Common myeloid progenitor, CD34-positive (primary cell): ENCODE results near the gene CNTN4.

Experiments used
- CTCF ChIA-PET: fragments of 350-600 bp; sonication (Branson Sonifier 250); formaldehyde crosslinking; loops from one replicate; lab custom pipeline; 2021; ENCODE audit warnings: antibody characterized with exemption; lab: Charles Lee
- POLR2A ChIA-PET: fragments of 350-600 bp; sonication (Branson Sonifier 250); formaldehyde crosslinking; loops from one replicate; lab custom pipeline; 2021; ENCODE audit warnings: antibody characterized with exemption; lab: Charles Lee
- DNase-seq, 3 donors: peaks; one replicate each; pipeline versions ENCODE4 v3.0.0 to v3.0.0-alpha.2; 2013
- H3K27ac ChIP-seq, 2 experiments: 1 replicate in 1 of 2; 2 replicates in 1 of 2; pipeline ENCODE4 v1.7.0; 2013; ENCODE audit warnings: inconsistent platforms in 2 of 2, low read length in 2 of 2, mild to moderate bottlenecking in 2 of 2, low read depth in 1 of 2, moderate library complexity in 1 of 2; ENCODE audit not compliant: severe bottlenecking in 2 of 2, insufficient read depth in 1 of 2, poor library complexity in 1 of 2
- H3K27me3 ChIP-seq, 5 experiments: replicated peaks in 2 of 5; 1 replicate in 3 of 5; 2 replicates in 2 of 5; pipeline versions ENCODE4 v1.6.1 to v1.7.0; 2013; ENCODE audit warnings: low read length in 4 of 5, mild to moderate bottlenecking in 2 of 5, moderate library complexity in 2 of 5, inconsistent platforms in 1 of 5; ENCODE audit not compliant: insufficient read depth in 5 of 5, control insufficient read depth in 4 of 5
- H3K36me3 ChIP-seq, 4 experiments: 1 replicate in 2 of 4; 2 replicates in 2 of 4; pipeline versions ENCODE4 v1.6.1 to v1.7.0; 2013; ENCODE audit warnings: low read length in 3 of 4, control low read depth in 1 of 4, mild to moderate bottlenecking in 1 of 4; ENCODE audit not compliant: control insufficient read depth in 4 of 4, insufficient read depth in 4 of 4
- H3K4me1 ChIP-seq, 4 experiments: 1 replicate in 3 of 4; 2 replicates in 1 of 4; pipeline versions ENCODE4 v1.6.1 to v1.7.1; 2013; ENCODE audit warnings: low read length in 3 of 4, mild to moderate bottlenecking in 3 of 4, control low read depth in 1 of 4, inconsistent platforms in 1 of 4, moderate library complexity in 1 of 4; ENCODE audit not compliant: control insufficient read depth in 4 of 4, insufficient read depth in 4 of 4; ENCODE audit errors: control extremely low read depth in 1 of 4
- H3K4me3 ChIP-seq, 7 experiments: 1 replicate in 4 of 7; 2 replicates in 3 of 7; pipeline versions ENCODE4 v1.5.1 to v1.7.0; 2013; ENCODE audit warnings: mild to moderate bottlenecking in 7 of 7, low read length in 6 of 7, moderate library complexity in 6 of 7, inconsistent platforms in 2 of 7, low read depth in 2 of 7, control low read depth in 1 of 7; ENCODE audit not compliant: insufficient read depth in 4 of 7, control insufficient read depth in 1 of 7; ENCODE audit errors: extremely low read depth in 1 of 7
- H3K9me3 ChIP-seq, 5 experiments: 1 replicate in 4 of 5; 2 replicates in 1 of 5; pipeline versions ENCODE4 v1.6.1 to v1.7.1; 2013; ENCODE audit warnings: low read length in 4 of 5, mild to moderate bottlenecking in 2 of 5, inconsistent platforms in 1 of 5, low read depth in 1 of 5, moderate library complexity in 1 of 5; ENCODE audit not compliant: control insufficient read depth in 4 of 5, insufficient read depth in 2 of 5; ENCODE audit errors: control extremely low read depth in 1 of 5
- WGBS: methylation state at CpG from one replicate; pipeline ENCODE4 v1.1.5; 2013; ENCODE audit not compliant: insufficient coverage; 5-methylcytosine and 5-hydroxymethylcytosine counted together

CNTN4 gene

GRCh38 chr3:2826036-2826435, 727.4 kb downstream of the CNTN4 start:
- H3K4me3 ChIP-seq, result no peak overlapping the region
- no peaks in the 10 kb centered on the region for H3K27me3 ChIP-seq
- ChIA-PET CTCF (interaction anchor here (0.6 kb wide), 1 partner anchor 1512 kb away, joined by 3 read pairs; no protein-coding TSS in a partner anchor), POLR2A (no interaction called here)
- H3K9me3 ChIP-seq, result no peaks in the 10 kb centered on the region
- no peaks in the 10 kb centered on the region for H3K36me3 ChIP-seq
- H3K4me1 ChIP-seq, result no peaks in the 10 kb centered on the region
- 87% methylated on average over 2 of the region's 4 CpGs for WGBS
- DNase-seq, result no peak
- H3K27ac ChIP-seq, result no peak overlapping the region

- DNase-seq, result no peak
- Histone ChIP-seq H3K9me3 (no peaks in the 10 kb centered on the region), H3K4me3 (no peak overlapping the region), H3K27me3 (no peaks in the 10 kb centered on the region), H3K27ac (no peak overlapping the region), H3K36me3 (no peaks in the 10 kb centered on the region), H3K4me1 (no peaks in the 10 kb centered on the region)
- POLR2A ChIA-PET, result no interaction called here
- WGBS, result 98% methylated on average over 3 of the region's 3 CpGs
- CTCF ChIA-PET, result interaction anchor here (0.6 kb wide), 1 partner anchor 1511 kb away, joined by 3 read pairs; no protein-coding TSS in a partner anchor
Observed at GRCh38 chr3:2826453-2826852, 727.8 kb downstream of the CNTN4 start.

- Histone ChIP-seq H3K4me3 (no peak overlapping the region), H3K36me3 (no peaks in the 10 kb centered on the region), H3K27me3 (peaks cover 0 to 2% (median 0%) of the 10 kb centered on the region in 5 experiments), H3K27ac (no peak overlapping the region), H3K9me3 (no peaks in the 10 kb centered on the region), H3K4me1 (no peaks in the 10 kb centered on the region)
- ChIA-PET POLR2A (no interaction called here), CTCF (no interaction called here)
- WGBS, result 91% methylated on average over 4 of the region's 6 CpGs
- DNase-seq, result no peak
Observed at GRCh38 chr3:2837239-2837638, 738.6 kb downstream of the CNTN4 start.

GRCh38 chr3:2837910-2838309, 739.2 kb downstream of the CNTN4 start:
- DNase-seq, result no peak
- Histone ChIP-seq H3K27me3 (peaks cover 0 to 2% (median 0%) of the 10 kb centered on the region in 5 experiments), H3K4me1 (no peaks in the 10 kb centered on the region), H3K4me3 (no peak overlapping the region), H3K9me3 (no peaks in the 10 kb centered on the region), H3K36me3 (no peaks in the 10 kb centered on the region), H3K27ac (no peak overlapping the region)
- 100% methylated on average over 1 of the region's 4 CpGs for WGBS
- ChIA-PET POLR2A (no interaction called here), CTCF (no interaction called here)

GRCh38 chr3:2838546-2839157, 740.0 kb downstream of the CNTN4 start:
- Histone ChIP-seq H3K27me3 (peaks cover 0 to 2% (median 0%) of the 10 kb centered on the region in 5 experiments), H3K4me3 (no peak overlapping the region), H3K4me1 (no peaks in the 10 kb centered on the region), H3K27ac (no peak overlapping the region), H3K9me3 (no peaks in the 10 kb centered on the region), H3K36me3 (no peaks in the 10 kb centered on the region)
- no peak for DNase-seq
- 95% methylated on average over 5 of the region's 6 CpGs for WGBS
- ChIA-PET POLR2A (no interaction called here), CTCF (no interaction called here)

- POLR2A ChIA-PET, result no interaction called here
- Histone ChIP-seq H3K27ac (no peak overlapping the region), H3K9me3 (no peaks in the 10 kb centered on the region), H3K36me3 (no peaks in the 10 kb centered on the region), H3K4me3 (no peak overlapping the region), H3K4me1 (no peaks in the 10 kb centered on the region), H3K27me3 (peaks cover 0 to 2% (median 0%) of the 10 kb centered on the region in 5 experiments)
- CTCF ChIA-PET, result no interaction called here
- WGBS, result 82% methylated on average over 3 of the region's 3 CpGs
- no peak for DNase-seq
Observed at GRCh38 chr3:2839876-2840275, 741.2 kb downstream of the CNTN4 start.

- POLR2A ChIA-PET, result no interaction called here
- Histone ChIP-seq H3K27ac (no peak overlapping the region), H3K4me1 (no peaks in the 10 kb centered on the region), H3K9me3 (no peaks in the 10 kb centered on the region), H3K36me3 (no peaks in the 10 kb centered on the region), H3K4me3 (no peak overlapping the region), H3K27me3 (no peaks in the 10 kb centered on the region)
- WGBS, result 64% methylated on average over 2 of the region's 3 CpGs
- CTCF ChIA-PET, result interaction anchor here (1.3 kb wide), 1 partner anchor 11 kb away, joined by 6 read pairs; no protein-coding TSS in a partner anchor
- no peak for DNase-seq
Observed at GRCh38 chr3:2847062-2847841, 748.6 kb downstream of the CNTN4 start.
